ENCODE results near the gene KLHDC3.

The KLHDC3 gene

DNA sequence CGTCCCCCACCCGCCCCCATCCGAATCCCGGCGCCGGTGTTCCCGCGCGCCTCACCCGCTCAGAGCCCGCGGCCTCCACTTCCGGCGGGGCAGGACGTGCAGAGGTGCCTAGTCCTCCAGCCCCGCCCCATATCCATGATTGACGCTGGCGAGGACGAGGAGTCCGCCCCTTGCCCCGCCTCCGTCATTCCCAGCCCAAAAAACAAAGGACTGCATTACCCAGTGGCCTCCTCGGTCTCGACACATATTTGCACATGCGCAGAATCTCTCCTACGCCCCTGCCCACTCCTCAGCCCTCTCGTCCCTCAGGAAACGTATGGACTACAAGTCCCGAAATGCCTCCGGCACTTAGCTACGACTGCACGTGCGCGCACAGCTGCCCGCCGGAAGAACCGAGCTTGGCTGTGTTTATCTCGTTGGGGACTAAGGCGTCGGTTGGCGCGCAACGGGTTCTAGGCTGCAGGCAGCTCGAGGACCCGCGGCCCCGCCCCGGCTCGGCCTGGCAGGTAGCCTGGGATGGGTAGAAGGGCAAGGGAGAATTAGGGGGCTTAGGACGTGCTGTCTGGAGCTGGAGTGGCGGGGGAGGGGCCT is at the start of gene KLHDC3, which contains the start of gene MEA1:
Gene KLHDC3, plus strand, starts transcription at position 407 of the 591 bp plus-strand sequence. CDS start 2,944 bp downstream, outside the sequence.
Gene MEA1, minus strand, starts transcription at position 104 of the 591 bp plus-strand sequence. CDS start 133 bp downstream, outside the sequence.
- peak; percentile 100 for DNase-seq (ENCODE audit: low read depth)

GRCh38 chr6:42966571-42966970 is 47.5 kb upstream of the KLHDC3 start:
- no peak for DNase-seq (ENCODE audit: low read depth)

DNA sequence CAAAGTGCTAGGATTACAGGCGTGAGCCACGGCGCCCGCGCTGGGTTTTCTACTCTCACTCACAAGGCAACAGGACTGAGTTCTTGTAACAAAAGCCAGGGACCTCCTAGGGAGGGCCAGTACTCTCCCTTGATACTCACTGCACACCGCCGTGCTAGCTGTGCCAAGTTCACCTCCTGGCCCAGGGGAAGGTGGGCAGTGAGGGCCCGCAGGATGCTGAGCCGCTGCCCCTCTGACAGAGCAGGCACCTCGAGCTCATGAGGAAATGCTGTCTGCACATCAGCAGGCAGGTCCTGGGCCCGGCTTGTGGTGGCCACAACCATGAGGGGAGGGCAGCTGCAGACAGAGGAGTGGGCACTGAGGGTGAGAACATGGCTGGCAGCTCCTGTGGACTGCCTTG is 46.8 kb upstream of the KLHDC3 start:
- no peak for DNase-seq (ENCODE audit: low read depth)

DNA sequence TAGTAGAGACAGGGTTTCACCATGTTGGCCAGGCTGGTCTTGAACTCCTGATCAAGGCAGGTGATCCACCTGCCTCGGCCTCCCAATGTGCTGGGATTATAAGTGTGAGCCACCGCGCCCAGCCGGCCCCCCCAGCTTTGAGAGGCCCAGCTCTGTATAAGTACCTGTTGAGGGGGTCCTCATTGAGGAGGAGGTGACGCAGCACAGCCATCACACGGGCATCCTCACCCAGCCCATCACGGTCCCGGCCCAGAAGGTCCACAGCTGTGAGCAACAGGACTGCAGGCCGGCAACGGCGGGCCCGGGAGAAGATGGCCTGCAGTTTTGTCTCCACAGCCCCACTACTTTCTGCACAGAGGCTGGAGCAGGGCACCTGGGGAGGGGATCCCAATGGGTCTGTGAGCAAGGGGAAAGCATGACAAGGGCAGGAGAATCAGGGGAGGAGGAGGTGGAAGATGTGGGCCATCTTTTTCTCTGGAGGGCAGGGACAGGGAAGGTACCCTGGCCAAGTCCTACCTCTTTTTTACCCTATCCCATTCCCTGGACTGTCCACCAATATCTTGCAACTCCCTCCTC is 45.8 kb upstream of the KLHDC3 start:
- no peak for DNase-seq (ENCODE audit: low read depth)

DNA sequence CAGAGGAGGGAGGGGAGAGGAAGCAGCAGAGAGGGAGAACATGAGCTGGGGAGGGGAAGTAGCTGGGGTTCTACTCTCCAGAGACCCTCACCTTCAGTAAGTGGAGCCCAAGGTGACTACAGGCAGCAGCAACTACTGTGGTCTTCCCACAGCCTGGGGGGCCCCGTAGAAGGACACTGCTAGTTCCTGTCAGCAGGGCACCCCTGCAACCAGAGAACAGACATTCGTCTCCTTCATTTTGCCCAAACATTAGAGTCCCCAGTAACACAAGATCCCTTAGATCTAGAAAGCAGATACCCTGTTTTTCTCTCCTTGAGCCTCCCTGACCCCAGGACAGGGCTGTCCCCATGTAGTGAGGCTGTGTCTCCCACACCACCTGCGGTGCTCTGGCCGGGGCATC is 45.3 kb upstream of the KLHDC3 start:
- no peak for DNase-seq (ENCODE audit: low read depth)

- no peak for DNase-seq (ENCODE audit: low read depth)
Observed at GRCh38 chr6:42969431-42969830, 44.6 kb upstream of the KLHDC3 start.

GRCh38 chr6:42969934-42970333 is 44.1 kb upstream of the KLHDC3 start:
- DNase-seq (ENCODE audit: low read depth), result no peak

DNA sequence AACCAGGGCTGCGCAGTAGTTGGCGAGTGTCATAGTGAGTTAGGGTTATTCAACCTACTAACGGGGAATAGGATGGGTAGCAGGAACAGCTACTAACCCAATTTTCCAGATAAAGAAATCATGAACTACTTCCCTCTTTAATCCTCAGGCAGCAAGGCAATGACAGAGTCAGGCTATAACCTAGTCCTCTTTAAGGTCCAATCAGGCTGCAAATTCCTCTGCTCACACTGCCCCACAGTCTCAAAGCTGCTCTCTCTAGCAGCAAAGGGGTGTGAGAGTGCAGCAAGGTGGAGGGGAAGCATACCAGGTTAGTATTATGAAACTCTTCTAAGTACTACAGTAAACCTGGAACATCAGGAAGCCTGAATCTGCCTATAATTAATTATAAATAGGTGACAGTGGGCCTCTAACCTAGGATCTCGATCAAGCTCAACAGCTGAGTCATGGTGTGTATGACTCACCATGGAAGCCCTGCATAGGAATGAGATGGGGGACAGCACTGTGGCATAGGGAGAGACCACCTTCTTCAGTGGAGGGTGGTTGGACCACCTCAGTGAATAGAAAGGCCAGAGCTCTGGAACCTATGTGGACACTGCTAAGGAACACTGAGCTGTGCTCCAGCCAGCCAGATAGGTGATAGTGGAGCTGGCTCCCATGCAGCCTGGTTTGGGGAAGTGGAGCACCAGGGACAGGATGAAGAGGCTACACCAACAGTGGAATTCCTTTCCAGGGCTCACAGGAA is 43.0 kb upstream of the KLHDC3 start:
- DNase-seq (ENCODE audit: low read depth), result peak; percentile 36

DNA sequence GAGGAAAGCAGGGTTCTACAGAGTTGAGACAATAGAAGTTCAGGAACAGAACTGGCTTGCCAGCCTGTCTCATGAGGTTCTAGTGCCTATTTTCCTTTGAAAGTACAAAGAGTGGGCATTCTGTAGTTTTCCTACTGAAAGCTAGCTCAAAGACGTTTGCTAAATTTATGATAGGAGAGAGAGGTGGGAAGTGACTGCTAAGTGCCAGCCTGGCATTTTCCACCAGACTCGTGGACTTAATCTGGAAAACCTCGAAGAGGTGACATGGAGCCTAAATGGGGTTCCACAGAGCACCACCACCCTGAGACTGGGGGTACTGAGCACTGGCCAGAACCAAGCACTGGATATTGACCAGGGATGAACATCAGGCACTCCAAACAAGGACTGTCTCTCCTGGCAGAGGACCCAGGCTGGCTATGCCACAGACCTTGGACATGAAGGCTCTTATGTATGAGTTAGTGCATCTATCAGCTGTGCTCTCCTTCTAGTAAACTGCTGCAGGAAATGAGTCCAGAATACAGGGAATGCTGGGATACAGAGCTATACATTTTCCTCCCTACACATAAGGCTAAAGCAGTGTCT is 42.2 kb upstream of the KLHDC3 start:
- no peak for DNase-seq (ENCODE audit: low read depth)

DNA sequence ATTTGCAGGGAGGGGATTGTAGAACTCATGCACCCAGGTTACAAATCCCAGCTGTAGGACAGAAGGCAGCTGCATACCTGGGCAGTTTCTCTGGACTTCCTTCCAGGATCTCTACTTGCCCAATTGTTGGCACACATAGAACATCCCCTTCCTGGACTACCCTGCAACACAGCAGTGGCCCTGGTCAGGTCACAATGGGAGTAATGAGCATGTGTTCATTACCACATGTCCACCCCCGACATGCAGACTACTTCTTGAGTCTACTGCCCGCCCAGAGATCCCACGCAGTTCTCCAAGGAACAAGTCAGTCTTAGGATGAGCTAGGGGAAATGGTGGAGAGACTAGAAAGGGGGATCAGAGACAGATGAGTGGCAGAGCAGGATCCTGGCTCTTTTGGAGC is 40.1 kb upstream of the KLHDC3 start:
- DNase-seq (ENCODE audit: low read depth), result no peak

DNA sequence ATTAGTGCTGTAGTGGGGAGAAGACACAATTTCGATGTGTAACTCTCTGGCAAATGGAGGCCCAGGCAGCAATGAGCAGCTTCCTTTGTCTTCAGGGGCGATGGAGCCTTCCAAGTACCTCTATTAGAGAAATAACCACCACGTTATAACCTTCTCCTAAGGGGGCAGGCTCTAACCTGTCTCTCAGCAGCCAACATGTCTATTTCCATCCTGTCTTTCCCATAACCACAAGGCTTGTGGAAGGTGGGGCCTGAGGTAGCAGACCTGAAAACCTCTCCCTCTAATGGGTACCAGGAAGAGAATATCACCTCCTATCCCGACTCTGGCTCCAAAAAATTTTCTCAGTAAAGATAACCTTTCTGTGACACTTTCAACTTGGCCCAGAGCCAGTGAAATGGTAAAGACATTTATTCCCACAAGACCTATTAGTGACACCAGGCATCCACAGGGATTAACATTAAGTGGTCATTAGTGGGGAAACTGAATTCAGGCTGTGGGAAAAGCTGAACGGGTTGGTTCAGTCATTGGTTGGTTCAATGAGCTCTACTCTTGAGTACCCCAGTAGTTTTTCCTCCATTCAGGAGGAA is 39.0 kb upstream of the KLHDC3 start:
- DNase-seq (ENCODE audit: low read depth), result no peak

GRCh38 chr6:42978487-42978838 is 35.6 kb upstream of the KLHDC3 start:
- DNase-seq (ENCODE audit: low read depth), result peak; percentile 31

GRCh38 chr6:42978839-42979522 is 35.1 kb upstream of the KLHDC3 start, which contains the start of gene PEX6:
TSS of gene PEX6 (minus strand) at chr6:42979181. CDS start at chr6:42979150, 31 bp downstream.
- DNase-seq (ENCODE audit: low read depth), result peak; percentile 78

GRCh38 chr6:42979523-42980177 is 34.4 kb upstream of the KLHDC3 start:
- no peak for DNase-seq (ENCODE audit: low read depth)

GRCh38 chr6:42981836-42982235 is 32.2 kb upstream of the KLHDC3 start:
- no peak for DNase-seq (ENCODE audit: low read depth)

DNA sequence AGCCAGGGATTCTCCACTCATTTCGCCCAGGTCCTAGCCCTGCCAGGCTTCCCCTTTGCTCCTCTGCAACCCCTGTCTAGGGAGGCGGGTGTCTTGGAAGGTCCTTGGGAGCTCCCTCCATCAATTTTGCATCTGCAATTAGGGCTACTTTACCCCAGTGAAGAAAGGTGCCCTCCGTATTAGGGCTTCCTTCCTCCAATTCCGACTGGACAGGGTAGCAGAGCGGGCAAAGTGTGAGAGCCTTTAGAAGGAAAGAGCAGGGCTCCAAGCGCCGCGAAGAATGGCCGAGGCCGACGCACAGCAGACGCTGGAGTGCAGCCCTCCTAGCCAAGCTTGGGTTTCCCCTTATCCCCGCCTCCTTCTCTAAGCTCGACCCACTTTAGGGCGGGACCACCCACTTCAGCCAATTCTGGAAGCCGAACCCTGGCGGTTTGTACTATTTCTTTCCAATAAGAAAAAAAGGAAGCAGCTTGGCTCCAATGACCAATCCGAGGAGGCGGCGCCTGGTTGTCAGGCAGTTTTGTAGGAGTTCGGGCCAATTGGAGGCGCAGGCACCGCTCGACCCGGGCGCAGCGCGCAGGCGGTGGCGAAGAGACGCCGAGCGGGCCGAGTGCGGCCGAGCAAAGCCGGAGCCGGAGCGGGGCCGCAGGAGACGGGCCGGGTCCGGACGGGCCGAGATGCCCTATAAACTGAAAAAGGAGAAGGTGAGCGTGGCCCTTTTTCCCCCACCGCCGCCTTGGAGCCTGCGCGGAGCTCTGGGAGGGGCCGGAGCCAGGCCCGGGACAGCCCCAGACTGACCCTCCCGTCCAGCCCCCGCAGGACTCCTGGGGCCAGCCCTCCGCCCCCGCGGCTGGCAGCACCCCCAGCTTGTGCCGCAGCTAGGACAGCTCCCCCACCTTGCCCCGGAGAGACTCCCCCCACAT is 29.8 kb upstream of the KLHDC3 start, which contains the start of gene PPP2R5D:
Gene PPP2R5D, plus strand, starts transcription at position 570 of the 923 bp plus-strand sequence. Its CDS starts 108 bp downstream, at position 678.
- peak; percentile 99 for DNase-seq (ENCODE audit: low read depth)

DNA sequence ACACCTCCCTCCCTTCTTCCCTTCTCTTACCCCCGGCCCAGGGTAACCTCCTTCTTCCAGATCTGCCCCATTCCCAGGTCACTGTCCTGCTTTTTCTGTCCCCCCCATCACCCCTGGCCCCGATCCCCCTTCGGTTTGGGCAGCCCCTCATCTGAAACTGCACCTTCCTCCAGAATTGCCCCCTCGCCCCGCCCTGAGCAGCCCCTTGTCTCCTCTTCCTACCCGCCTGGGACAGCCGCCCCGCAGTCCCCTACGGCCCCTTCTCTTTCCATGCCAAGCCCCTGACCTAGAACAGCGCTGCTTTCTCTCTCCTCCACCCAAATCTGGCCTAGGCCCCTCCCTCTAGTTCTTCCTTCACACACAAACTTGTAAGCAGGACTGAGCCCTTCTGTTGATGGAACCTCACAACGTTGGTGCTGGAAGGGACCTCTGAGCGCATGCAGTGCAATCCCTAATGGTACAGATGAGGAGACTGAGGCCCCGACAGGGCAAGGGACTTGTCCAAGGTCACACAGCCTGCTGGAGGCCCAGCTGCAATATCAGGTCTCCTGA is 29.0 kb upstream of the KLHDC3 start:
- DNase-seq (ENCODE audit: low read depth), result peak; percentile 18

GRCh38 chr6:42987533-42988451 is 26.3 kb upstream of the KLHDC3 start:
- no peak for DNase-seq (ENCODE audit: low read depth)

Data from iris pigment epithelial cell (primary cell).